LNCaP clone FGC (cell line): ENCODE measurements around the gene ADCY6.

ENCODE experiments used
- DNase-seq: peaks from one replicate; pipeline ENCODE4 v3.0.0-alpha.2; 2011; ENCODE audit warnings: low read depth
- H3K4me3 ChIP-seq: 2 replicates; pipeline ENCODE4 v1.5.1; 2011; ENCODE audit warnings: mild to moderate bottlenecking, low read depth, low read length, control low read depth
- TF ChIP-seq, protein P1 (sequence below): IDR thresholded peaks from 2 replicates; pipeline ENCODE4 v1.5.1; 2012; ENCODE audit warnings: mild to moderate bottlenecking; ENCODE audit not compliant: control insufficient read depth, insufficient read depth; ENCODE audit errors: extremely low read depth

The ADCY6 gene

DNA sequence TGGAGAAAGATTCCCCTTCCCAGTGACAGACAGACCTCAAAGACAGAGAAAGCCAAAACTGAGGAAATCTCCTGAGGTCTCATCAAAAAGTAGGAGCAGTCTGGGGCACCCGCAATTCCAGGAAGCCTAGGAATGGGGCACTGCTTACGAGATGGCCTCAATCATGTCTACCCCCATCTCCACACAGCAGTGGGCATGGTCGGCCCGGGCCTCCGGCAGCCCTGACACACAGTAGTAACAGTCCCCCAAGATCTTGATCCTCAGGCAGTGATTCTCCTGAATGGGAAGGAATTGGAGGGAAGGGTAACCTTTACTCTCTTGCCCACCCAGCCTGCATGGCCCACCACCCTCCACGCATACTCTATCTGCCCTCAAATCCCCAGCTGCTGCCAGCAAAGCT lies 11.9 kb downstream of the ADCY6 start:
- H3K4me3 ChIP-seq: no peak overlapping the region
- TF ChIP-seq, protein P1, sequence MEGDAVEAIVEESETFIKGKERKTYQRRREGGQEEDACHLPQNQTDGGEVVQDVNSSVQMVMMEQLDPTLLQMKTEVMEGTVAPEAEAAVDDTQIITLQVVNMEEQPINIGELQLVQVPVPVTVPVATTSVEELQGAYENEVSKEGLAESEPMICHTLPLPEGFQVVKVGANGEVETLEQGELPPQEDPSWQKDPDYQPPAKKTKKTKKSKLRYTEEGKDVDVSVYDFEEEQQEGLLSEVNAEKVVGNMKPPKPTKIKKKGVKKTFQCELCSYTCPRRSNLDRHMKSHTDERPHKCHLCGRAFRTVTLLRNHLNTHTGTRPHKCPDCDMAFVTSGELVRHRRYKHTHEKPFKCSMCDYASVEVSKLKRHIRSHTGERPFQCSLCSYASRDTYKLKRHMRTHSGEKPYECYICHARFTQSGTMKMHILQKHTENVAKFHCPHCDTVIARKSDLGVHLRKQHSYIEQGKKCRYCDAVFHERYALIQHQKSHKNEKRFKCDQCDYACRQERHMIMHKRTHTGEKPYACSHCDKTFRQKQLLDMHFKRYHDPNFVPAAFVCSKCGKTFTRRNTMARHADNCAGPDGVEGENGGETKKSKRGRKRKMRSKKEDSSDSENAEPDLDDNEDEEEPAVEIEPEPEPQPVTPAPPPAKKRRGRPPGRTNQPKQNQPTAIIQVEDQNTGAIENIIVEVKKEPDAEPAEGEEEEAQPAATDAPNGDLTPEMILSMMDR: no peak
- no peak for DNase-seq

DNA sequence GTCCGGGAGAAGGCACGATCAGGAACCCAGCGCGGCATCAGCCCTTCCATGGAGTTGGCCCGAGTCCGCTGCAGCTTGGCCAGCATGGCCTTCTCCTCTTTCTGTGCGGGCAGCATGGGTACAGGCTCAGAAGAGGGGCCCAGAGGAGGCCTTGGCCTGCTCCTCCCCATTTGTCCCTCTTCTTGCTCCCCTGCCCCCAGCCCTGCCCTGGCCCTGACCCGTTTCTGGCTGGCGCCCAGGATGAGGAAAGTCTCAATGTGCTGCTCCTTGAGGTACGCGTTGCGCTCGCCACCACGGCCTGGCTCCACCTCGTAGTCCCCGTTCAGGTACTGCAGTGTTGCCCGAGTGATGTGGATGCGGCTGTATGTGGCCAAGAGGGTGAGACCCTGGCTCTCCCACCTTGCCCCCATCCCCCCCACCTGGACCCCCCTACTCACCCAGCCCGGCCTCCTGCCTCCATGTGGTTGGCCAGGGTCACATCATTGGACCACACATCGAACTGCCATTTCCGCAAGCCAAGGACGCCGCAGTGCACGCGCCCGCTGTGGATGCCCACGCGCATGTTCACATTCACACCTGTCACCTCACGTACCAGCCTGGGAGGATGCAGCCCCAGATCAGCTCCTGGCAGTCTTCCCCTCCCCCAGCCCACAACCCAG lies 12.8 kb downstream of the ADCY6 start:
- DNase-seq: no peak
- TF ChIP-seq, protein P1: no peak
- no peak overlapping the region for H3K4me3 ChIP-seq

DNA sequence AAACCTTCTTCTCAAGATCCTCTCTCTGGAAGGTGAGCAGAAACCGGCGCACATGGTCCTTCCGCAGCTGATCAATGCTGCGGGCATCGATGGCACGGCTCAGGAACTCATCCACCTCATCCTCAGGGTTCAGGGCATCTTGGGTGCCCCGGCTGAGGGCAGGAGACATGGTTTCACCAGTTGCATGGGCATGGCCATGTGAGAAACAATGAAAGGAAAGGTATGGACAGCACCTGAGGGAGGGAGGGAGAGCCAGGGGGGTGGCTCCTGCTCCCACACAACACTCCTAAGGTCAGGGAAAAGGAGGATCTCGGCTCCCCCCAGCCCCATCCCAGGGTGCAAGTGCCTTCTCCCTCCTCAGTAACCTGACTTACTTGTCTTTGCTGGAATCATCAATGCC lies 13.6 kb downstream of the ADCY6 start:
- TF ChIP-seq, protein P1: no peak
- no peak overlapping the region for H3K4me3 ChIP-seq

DNA sequence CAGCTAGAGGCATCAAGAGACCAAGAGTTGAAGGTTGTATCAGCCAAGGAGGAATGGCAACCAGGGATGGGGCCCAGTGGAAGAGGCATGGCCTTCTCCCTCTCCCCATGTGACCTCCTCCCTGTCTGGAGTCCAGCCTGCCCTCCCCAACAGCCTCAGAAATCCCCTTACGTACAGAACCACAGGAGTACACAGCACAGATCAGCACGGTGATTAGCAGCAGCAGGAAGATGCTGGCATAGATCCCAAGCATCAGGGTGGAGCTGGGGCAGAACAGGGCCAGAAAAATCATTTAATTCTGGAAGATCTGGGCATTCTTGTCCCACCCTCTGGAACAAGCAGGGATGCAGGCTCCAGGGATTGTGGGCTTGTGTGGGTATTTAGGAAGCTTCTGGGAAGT lies 14.4 kb downstream of the ADCY6 start:
- no peak overlapping the region for H3K4me3 ChIP-seq
- TF ChIP-seq, protein P1: no peak
- DNase-seq: no peak

More for the DNA sequence above, 13.6 kb downstream of the ADCY6 start:
- DNase-seq: no peak

DNA sequence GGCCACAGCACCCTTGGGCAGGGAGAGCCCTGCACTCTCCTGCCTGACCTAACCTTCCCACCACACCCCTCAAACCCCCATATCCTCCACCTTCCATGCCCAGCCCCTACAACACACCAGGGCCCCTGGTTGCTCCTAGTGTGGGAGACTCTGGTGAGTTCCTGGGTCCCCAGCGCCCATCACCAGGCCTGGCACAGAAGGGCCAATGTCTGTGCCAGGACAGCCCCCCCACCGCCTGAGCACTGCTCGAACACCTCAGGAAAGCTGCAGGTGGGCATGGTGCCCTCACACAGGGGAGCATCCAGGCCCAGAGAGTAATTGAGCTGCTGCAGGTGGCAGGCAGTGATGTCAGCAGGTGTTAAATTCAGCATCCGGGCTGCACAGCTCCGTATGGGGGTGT lies 15.2 kb downstream of the ADCY6 start:
- TF ChIP-seq, protein P1: no peak
- DNase-seq: no peak
- H3K4me3 ChIP-seq: no peak overlapping the region

DNA sequence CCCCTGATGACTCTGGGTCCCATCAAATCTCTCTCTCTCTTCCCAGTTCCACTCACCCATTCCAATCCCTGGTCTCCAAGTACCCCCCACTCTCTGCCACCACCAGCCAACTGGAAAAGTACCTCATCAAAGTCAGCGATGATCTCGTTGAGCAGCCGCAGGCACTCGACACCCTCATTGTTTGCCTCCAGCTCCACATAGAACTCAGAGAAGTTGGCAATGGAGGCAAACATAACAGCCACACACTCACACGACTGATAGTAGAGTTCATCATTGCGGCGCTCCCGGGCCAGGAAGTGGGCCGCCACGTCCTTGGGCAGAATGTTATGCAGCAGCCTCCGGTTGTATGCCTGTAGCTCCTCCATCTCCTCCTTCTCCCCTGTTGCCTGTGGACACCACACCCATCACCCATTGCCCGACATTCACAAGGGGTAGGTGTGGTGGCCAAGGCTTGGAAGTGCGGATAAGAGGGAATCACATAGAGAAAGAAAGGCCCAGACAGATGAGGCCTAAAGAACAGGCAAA lies 17.2 kb downstream of the ADCY6 start:
- no peak for DNase-seq
- TF ChIP-seq, protein P1: no peak
- no peak overlapping the region for H3K4me3 ChIP-seq

DNA sequence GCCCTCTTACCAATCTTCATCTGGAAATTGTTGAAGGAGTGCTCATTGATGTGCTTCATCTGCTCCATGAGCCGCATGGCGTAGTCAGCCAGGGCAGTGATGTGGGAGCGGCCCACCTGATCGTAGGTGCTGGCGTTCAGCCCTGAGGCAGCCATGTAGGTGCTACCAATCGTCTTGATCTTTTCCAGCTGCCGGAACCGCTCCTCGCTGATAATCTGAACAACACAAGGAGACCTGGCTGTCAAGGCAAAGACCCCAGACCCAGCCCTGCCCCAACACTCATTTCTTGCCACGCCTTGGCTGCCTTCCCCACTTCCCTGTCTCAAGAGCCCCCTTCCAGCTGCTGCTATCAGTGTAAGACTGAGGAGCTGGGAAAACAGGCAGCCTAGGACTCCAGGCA lies 18.1 kb downstream of the ADCY6 start:
- no peak overlapping the region for H3K4me3 ChIP-seq
- TF ChIP-seq, protein P1: no peak
- DNase-seq: no peak
